AG09309 (cell line): ENCODE results near the gene TMCO4.

Experiments used
- DNase-seq: peaks from one replicate; pipeline ENCODE4 v3.0.0-alpha.2; 2010; ENCODE audit warnings: low read depth
- H3K4me3 ChIP-seq: 2 replicates; pipeline ENCODE4 v1.5.1; 2011; ENCODE audit warnings: mild to moderate bottlenecking, low read depth, low read length, moderate library complexity; ENCODE audit not compliant: control insufficient read depth
- TF ChIP-seq, protein P1 (sequence below): IDR thresholded peaks from 2 replicates; pipeline ENCODE4 v1.5.1; 2011; ENCODE audit warnings: mild to moderate bottlenecking, low read depth, low read length, inconsistent platforms; ENCODE audit not compliant: insufficient read depth, control insufficient read depth; ENCODE audit errors: missing control alignments

Gene TMCO4

DNA sequence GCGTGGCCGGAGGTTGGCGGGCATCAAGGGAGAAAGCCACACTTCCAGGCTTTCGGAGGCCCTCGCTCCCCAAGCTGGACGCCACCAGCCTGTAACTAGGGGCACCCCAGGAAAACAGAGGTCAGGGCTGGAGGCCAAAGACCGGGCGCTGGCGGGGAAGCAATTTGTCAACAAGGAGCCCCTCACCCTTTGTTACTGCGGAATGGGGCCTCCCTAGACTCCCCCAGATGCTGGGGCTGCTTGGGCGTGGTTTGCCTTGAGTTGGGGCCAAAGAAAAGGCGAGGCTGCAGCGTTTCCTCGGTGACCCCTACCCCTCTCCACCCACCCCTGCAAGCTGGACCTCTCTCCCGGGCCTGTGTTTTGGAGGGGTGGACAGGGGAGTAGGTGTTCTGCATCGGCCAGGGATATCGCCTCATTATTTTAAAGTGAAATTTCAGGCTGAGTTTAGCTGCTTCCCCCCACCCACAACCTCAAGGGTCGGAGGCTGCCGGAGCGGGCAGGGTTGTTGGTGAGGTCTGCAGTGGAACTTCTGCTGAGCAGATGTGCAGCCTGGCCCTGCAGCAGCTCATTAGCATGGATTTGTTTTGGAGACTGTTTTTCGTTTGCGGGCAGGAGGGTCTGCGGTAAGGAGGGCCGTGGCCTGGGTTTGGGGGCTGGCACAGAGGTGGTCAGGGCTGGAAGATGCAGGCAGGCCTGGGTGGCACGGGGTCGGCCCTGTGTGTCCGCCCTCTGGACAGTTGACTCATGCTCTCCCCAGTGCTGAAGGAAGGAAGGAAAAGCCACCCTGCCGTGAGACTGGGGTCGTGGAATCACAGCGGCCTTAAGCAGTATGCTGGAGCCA, 154.1 kb downstream of the TMCO4 start:
- TF ChIP-seq, protein P1, sequence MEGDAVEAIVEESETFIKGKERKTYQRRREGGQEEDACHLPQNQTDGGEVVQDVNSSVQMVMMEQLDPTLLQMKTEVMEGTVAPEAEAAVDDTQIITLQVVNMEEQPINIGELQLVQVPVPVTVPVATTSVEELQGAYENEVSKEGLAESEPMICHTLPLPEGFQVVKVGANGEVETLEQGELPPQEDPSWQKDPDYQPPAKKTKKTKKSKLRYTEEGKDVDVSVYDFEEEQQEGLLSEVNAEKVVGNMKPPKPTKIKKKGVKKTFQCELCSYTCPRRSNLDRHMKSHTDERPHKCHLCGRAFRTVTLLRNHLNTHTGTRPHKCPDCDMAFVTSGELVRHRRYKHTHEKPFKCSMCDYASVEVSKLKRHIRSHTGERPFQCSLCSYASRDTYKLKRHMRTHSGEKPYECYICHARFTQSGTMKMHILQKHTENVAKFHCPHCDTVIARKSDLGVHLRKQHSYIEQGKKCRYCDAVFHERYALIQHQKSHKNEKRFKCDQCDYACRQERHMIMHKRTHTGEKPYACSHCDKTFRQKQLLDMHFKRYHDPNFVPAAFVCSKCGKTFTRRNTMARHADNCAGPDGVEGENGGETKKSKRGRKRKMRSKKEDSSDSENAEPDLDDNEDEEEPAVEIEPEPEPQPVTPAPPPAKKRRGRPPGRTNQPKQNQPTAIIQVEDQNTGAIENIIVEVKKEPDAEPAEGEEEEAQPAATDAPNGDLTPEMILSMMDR = no peak
- no peak for DNase-seq
- H3K4me3 ChIP-seq = peak overlapping the region; percentile 95

DNA sequence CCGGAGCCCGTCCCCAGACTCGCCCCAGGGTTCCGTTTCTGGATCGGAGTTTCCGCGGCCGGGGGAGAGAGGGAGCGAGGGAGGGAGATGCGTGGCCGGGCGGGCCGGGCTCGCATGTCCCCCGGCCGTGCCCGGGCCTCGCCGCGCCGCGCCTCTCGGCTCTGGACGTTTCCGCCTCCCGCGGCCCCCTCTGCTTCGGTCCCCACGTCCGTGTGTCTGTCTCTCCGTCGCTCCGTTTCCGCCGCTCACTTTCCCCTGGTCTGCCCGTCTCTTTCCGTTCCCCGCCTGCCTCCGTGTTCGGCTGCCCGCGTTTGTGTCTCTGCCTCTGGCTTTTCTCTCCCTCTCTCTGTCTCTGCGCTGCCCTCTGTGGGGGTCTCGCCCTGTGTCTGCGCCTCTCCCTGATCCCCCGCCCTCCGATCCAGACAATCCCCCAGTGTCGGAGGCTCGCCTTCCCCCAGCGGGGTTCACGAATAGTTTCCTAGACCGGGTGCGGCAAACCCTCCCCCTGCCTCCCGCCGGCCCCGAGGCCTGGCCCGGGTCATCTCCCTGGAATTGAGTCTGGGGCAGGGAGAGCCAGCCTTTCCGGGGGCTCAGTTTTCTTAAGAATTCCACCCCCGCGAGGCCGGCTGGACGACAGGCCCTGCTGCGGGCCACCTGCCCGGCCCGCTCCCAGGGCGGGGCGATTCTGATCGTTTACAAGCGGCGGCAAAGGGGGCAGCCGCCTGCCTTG, 154.9 kb downstream of the TMCO4 start:
- H3K4me3 ChIP-seq = peak overlapping the region; percentile 95
- no peak for DNase-seq
- TF ChIP-seq, protein P1 = no peak

- DNase-seq = no peak
- TF ChIP-seq, protein P1 = no peak
- H3K4me3 ChIP-seq = peak overlapping the region; percentile 95
These were observed 155.4 kb downstream of the TMCO4 start for GRCh38 chr1:19644395-19644680.

GRCh38 chr1:19643602-19644394, 155.9 kb downstream of the TMCO4 start, which contains the start of gene NBL1:
TSS of gene NBL1 (plus strand) at chr1:19644311. CDS start at chr1:19655031, 10,720 bp downstream.
- H3K4me3 ChIP-seq = peak within 1 kb of the TSS; percentile 95
- DNase-seq = no peak
- TF ChIP-seq, protein P1 = no peak

DNA sequence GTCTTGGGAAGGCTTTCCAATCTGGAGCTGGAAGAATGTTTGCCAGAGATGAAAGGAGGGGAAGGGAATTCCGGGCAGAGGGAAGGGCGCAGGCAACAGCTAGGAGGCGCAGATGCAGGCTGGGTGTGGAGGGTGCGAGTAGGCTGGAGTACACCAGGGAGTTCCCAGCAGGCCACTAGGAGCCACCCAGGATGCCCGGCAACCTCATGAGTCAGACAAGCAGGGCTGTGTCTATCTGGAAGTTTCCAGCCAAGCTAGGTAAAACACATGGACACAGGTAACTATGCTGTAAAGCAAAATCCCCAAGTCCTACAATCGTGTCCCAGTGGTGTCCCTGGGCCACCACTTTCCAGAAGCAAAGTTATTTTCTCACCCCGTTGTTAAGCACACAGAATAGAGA, 156.6 kb downstream of the TMCO4 start:
- DNase-seq = no peak
- TF ChIP-seq, protein P1 = peak; percentile 7
- H3K4me3 ChIP-seq = peak overlapping the region; percentile 51; the same call in 1 of the 2 replicates
